ENCODE data around the gene TEDC1.
"Not testable (repeated sequence)": the region's sequence is repeated elsewhere in the genome, so short reads cannot be mapped to it uniquely, and the experiment has no call there.

The TEDC1 gene

DNA sequence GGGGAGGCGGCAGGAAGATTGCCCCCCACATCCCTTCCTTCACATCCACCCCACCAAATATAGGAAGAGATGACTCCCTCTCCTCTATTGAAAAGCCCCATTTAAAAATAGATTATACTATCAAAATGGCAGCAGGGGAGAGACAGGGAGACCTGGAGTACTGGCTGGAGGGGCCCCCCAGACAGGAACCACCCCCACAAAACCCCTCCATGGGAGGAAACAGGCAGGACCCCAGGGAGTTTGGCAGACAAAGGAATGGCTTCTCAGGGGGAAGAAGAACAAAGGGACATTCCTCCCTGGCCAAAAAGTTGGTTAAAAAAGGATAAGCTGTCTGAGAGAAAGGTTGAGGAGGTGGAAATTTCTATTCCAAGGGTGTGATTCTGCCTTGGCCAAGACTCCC is 54.6 kb downstream of the TEDC1 start:
- DNase-seq, result not testable (repeated sequence)

DNA sequence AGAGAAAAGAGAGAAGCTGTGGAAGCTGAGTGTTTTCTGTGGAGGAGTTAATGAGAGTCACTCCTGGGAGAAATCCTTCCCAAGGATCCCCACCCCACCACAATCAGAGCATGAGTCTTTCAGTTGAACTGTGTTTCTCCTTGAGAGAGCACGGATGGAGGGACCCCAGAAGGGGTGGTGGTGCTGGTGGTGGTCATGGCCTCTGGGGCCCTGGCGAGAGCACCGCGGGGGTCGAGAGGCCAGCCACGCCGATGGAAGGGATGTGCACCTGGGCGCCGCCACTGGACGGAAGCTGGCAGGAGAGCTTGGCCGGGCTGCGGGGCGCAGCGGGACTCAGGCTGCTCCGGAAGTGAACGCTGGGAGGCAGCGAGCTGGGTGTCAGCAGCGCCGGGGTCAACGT is 55.4 kb downstream of the TEDC1 start:
- DNase-seq, result not testable (repeated sequence)

DNA sequence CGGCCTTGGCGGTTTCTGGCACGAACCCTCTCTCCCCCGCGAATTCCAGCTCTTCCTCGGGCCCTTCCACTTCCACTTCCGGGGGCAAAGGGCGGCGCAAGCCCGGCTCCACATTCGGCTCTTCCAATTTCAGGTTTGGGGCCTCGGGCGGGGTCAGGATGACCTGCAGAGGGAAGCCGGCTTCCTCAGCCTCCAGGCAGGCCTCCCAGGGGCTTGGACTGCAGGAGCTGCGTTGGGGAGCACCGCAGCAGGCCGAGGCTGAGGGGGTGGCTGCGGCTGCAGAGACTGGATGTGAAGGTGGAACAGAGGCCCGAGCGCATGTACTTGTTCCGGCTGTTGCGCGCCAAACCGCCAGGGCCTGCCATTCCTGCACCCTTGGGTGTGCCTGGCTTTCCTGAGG is 56.0 kb downstream of the TEDC1 start:
- DNase-seq, result not testable (repeated sequence)

DNA sequence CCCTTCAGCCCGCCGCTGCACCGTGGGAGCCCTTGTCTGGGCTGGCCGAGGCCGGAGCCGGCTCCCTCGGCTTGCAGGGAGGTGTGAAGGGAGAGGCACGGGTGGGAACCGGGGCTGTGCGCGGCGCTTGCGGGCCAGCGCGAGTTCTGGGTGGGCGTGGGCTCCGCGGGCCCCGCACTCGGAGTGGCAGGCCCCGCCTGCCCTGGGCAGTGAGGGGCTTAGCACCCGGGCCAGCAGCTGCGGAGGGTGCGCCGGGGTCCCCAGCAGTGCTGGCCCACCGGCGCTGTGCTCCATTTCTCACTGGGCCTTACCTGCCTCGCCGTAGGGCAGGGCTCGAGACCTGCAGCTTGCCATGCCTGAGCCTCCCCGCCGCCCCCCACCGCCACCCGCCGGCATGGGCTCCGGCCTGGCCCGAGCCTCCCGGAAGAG is 56.7 kb downstream of the TEDC1 start:
- no peak for DNase-seq

Data from cortex of kidney (tissue), 1 donor.